HepG2 (cell line): ENCODE results near the gene RGN. TPM values are rescaled to one million over a fixed set of nuclear protein-coding genes. Genes with fewer than 3 reads are reported as not detected.

Experiments used
- CEBPZ ChIP-seq: IDR thresholded peaks from 2 replicates; pipeline ENCODE4 v1.6.1; 2012; ENCODE audit warnings: low read length, improper control_type of control experiment
- FOXM1 ChIP-seq: sonication (generic); formaldehyde crosslinking; IDR thresholded peaks from 2 replicates; pipeline ENCODE4 v1.5.0; 2020; ENCODE audit warnings: missing genetic modification reagents
- HNF4A ChIP-seq: sonication (generic); formaldehyde crosslinking; IDR thresholded peaks from 2 replicates; pipeline ENCODE4 v1.4.0; 2020; ENCODE audit warnings: missing genetic modification reagents
- HOXA5 ChIP-seq: sonication (generic); formaldehyde crosslinking; IDR thresholded peaks from 2 replicates; pipeline ENCODE4 v1.4.0; 2020; ENCODE audit warnings: missing genetic modification reagents
- MAX ChIP-seq: IDR thresholded peaks from 2 replicates; pipeline ENCODE4 v1.6.1; 2012; ENCODE audit warnings: inconsistent platforms
- MAZ ChIP-seq, 2 experiments: sonication (generic) in 1 of 2; formaldehyde crosslinking in 1 of 2; IDR thresholded peaks; 2 replicates each; pipeline versions ENCODE4 v1.5.0 to v1.6.1; 2012 to 2020; ENCODE audit warnings: low read depth in 2 of 2, mild to moderate bottlenecking in 2 of 2, borderline replicate concordance in 1 of 2, improper control_type of control experiment in 1 of 2, low read length in 1 of 2, missing genetic modification reagents in 1 of 2, moderate library complexity in 1 of 2
- MEIS1 ChIP-seq: sonication (generic); formaldehyde crosslinking; IDR thresholded peaks from 2 replicates; pipeline ENCODE4 v1.9.0; 2021; ENCODE audit warnings: mild to moderate bottlenecking, missing genetic modification reagents, moderate library complexity, borderline replicate concordance
- NCOA1 ChIP-seq: sonication (generic); formaldehyde crosslinking; IDR thresholded peaks from 2 replicates; pipeline ENCODE4 v1.9.0; 2021; ENCODE audit warnings: missing genetic modification reagents
- NFE2 ChIP-seq: sonication (generic); formaldehyde crosslinking; IDR thresholded peaks from 2 replicates; pipeline ENCODE4 v1.4.0; 2020; ENCODE audit warnings: missing genetic modification reagents
- PHF8 ChIP-seq: sonication (generic); formaldehyde crosslinking; IDR thresholded peaks from 2 replicates; pipeline ENCODE4 v1.5.0; 2020; ENCODE audit warnings: missing genetic modification reagents
- SP1 ChIP-seq, 2 experiments: fragments of 450-650 bp in 1 of 2; sonication (generic) in 1 of 2; formaldehyde crosslinking in 1 of 2; IDR thresholded peaks; 2 replicates each; pipeline versions ENCODE4 v1.4.0 to v1.6.1; 2016 to 2020; ENCODE audit warnings: missing genetic modification reagents in 1 of 2
- SP5 ChIP-seq: IDR thresholded peaks from 2 replicates; pipeline ENCODE4 v1.6.1; 2016; ENCODE audit warnings: low read depth, borderline replicate concordance
- SPEN ChIP-seq: sonication (generic); formaldehyde crosslinking; IDR thresholded peaks from 2 replicates; pipeline ENCODE4 v1.5.1; 2020; ENCODE audit warnings: low read depth, mild to moderate bottlenecking, missing genetic modification reagents
- TFAP4 ChIP-seq: sonication (generic); IDR thresholded peaks from 2 replicates; pipeline ENCODE4 v1.6.1; 2016; ENCODE audit warnings: low read depth, borderline replicate concordance
- ZBTB7A ChIP-seq: sonication (generic); formaldehyde crosslinking; IDR thresholded peaks from 2 replicates; pipeline ENCODE4 v1.8.0; 2022; ENCODE audit warnings: mild to moderate bottlenecking, missing genetic modification reagents
- ZFX ChIP-seq: sonication (generic); formaldehyde crosslinking; IDR thresholded peaks from 2 replicates; pipeline ENCODE4 v1.4.0; 2020; ENCODE audit warnings: mild to moderate bottlenecking, low read depth, missing genetic modification reagents, moderate library complexity
- ZGPAT ChIP-seq: IDR thresholded peaks from 2 replicates; pipeline ENCODE4 v1.6.1; 2016; ENCODE audit warnings: mild to moderate bottlenecking
- ZNF687 ChIP-seq: sonication (generic); formaldehyde crosslinking; IDR thresholded peaks from 2 replicates; pipeline ENCODE4 v1.5.1; 2020; ENCODE audit warnings: mild to moderate bottlenecking, missing genetic modification reagents, moderate library complexity
- ZSCAN12 ChIP-seq: sonication (generic); formaldehyde crosslinking; IDR thresholded peaks from 2 replicates; pipeline ENCODE4 v1.9.0; 2021; ENCODE audit warnings: mild to moderate bottlenecking, missing genetic modification reagents
- polyA plus RNA-seq, 8 experiments: library from polyadenylated mRNA; depleted of rRNA in 3 of 8; stranded (reverse) in 7 of 8; unstranded in 1 of 8; fragments of >200 nt; fragmentation: Illumina TruSeq in 4 of 8; extraction: Trizol in 4 of 8; gene quantifications; 2 replicates each; pipeline versions ENCODE4 v1.2.1 to v1.2.3, GENCODE V29; 2011 to 2016; ENCODE audit warnings: low read depth in 4 of 8, missing spikeins in 1 of 8, mixed read lengths in 1 of 8; ENCODE audit not compliant: insufficient read depth in 1 of 8
- total RNA-seq, 5 experiments: library from RNA; depleted of rRNA; stranded (reverse); fragments of >200 nt; fragmentation: Illumina TruSeq; extraction: Trizol; gene quantifications; 2 replicates each; pipeline ENCODE4 v1.2.3, GENCODE V29; 2016; ENCODE audit warnings: low read depth in 1 of 5

RGN gene
- total and polyA plus RNA-seq, 2 of the 13 experiments (the other 11 are each of a cell fraction or from before 2014, with no cell fraction given): 19.6 to 74.4 TPM

GRCh38 chrX:47129157-47129898 lies 51.1 kb downstream of the RGN start (continued):
- no peak for TF ChIP-seq ZGPAT
- TF ChIP-seq ZBTB7A (CRISPR knock-in tag): no peak
- TF ChIP-seq FOXM1: no peak
- no peak for TF ChIP-seq NFE2 (CRISPR knock-in tag)
- 0 out of 2 replicates have a peak, but pooled peaks have one; percentile 37 for TF ChIP-seq HOXA5 (CRISPR knock-in tag)
- peak; percentile 21; the same call in 1 of the 2 replicates for TF ChIP-seq SP5 (CRISPR knock-in tag)
- no peak for TF ChIP-seq SP1 (IDR thresholded peaks at IDR 0.05)
- TF ChIP-seq SP1 (CRISPR knock-in tag; IDR thresholded peaks at IDR 0.05): peak; percentile 76
- TF ChIP-seq HNF4A (CRISPR knock-in tag): no peak
- TF ChIP-seq CEBPZ: peak; percentile 95
- TF ChIP-seq NCOA1: no peak
- peak; percentile 86 for TF ChIP-seq ZFX
- TF ChIP-seq TFAP4: peak; percentile 60; the same call in 1 of the 2 replicates
- peak; percentile 81; the same call in 1 of the 2 replicates for TF ChIP-seq SPEN (CRISPR knock-in tag)
- peak; percentile 48 for TF ChIP-seq ZNF687 (CRISPR knock-in tag)
- 0 out of 2 replicates have a peak, but pooled peaks have one; percentile 34 for TF ChIP-seq MEIS1 (CRISPR knock-in tag)
- TF ChIP-seq MAX: peak; percentile 31; the same call in 1 of the 2 replicates
- TF ChIP-seq MAZ (IDR thresholded peaks at IDR 0.05; ENCODE audit: borderline replicate concordance, low read depth, low read length): no peak
- no peak for TF ChIP-seq MAZ (CRISPR knock-in tag; IDR thresholded peaks at IDR 0.05; ENCODE audit: low read depth)
- TF ChIP-seq ZSCAN12 (CRISPR knock-in tag): no peak
- peak; percentile 35; the same call in 1 of the 2 replicates for TF ChIP-seq PHF8 (CRISPR knock-in tag)
